ENCODE data around the gene LIF. TPM values are rescaled to one million over a fixed set of nuclear protein-coding genes. Genes with fewer than 3 reads are reported as not detected.

The LIF gene
- polyA plus RNA-seq, 1 of the 3 experiments (the other 2 are of a cell fraction), result 24.6 TPM

DNA sequence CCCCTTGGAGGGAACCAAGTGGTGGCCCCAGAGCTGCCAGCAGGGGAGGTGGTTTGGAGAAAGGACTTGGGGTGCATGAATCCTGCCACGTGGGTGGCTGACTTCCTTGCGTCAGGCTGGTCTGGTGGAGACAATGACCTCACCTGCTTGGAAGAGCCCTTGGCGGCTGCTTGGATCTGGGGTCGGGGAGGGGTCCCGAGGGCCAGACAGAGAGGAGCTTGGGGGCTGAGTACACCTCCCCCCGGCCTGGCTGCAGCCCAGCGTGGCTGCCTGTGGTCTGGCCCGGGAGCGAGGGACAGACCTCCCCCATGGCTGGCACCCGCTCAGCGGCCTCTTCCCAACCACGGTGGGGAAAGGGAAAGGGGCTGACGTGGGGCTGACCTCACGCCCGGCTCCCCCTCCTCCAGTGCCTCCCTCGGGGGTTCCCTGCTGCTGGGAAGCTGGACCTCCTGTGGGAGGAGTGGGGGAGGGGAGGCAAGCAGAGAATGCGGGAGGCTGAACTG is 13.8 kb downstream of the LIF start:
- no peaks in the 10 kb centered on the region for H4K20me1 ChIP-seq (ENCODE audit: insufficient read depth)
- no peak overlapping the region for H2AFZ ChIP-seq (ENCODE audit: low read depth)
- no peaks in the 10 kb centered on the region for H3K79me2 ChIP-seq (ENCODE audit: insufficient read depth)
- no peaks in the 10 kb centered on the region for H3K36me3 ChIP-seq (replicated peaks in 1 of 2; ENCODE audit: control insufficient read depth in 1 of 2, insufficient read depth in 2 of 2, low read length in 1 of 2)
- H3K27ac ChIP-seq (ENCODE audit: low read depth in 2 of 2, low read length in 1 of 2), result no peak overlapping the region
- no peak overlapping the region for H3K9ac ChIP-seq
- H3K9me2 ChIP-seq, result no peaks in the 10 kb centered on the region
- H3F3A ChIP-seq (replicated peaks; ENCODE audit: insufficient read depth), result no peaks in the 10 kb centered on the region
- no peaks in the 10 kb centered on the region for H3K9me3 ChIP-seq
- H3K4me2 ChIP-seq, result no peak overlapping the region
- H3K4me1 ChIP-seq (ENCODE audit: control insufficient read depth in 1 of 2, insufficient read depth in 2 of 2, low read depth in 1 of 2, low read length in 1 of 2), result peaks cover 5 to 14% of the 10 kb centered on the region in 2 experiments; a peak in 3 of 4 replicates
- WGBS (ENCODE audit: low lambda C conversion rate), result 73% methylated on average over 13 of the region's 17 CpGs
- POLR2A ChIA-PET, result interaction anchor here (0.5 kb wide), 1 partner anchor 1258 kb away, joined by 4 read pairs; no protein-coding TSS in a partner anchor
- no peak for DNase-seq
- CTCF ChIA-PET, result interaction anchor here (1.0 to 1.1 kb wide), 2 partner anchors 11 to 111 kb away, joined by 3 to 4 read pairs; no protein-coding TSS in a partner anchor
- TF ChIP-seq RAD21 (IDR thresholded peaks at IDR 0.05; ENCODE audit: low read length), result no peak
- no peak for TF ChIP-seq MXI1 (IDR thresholded peaks at IDR 0.05; ENCODE audit: low read depth, low read length)
- TF ChIP-seq, protein P1, sequence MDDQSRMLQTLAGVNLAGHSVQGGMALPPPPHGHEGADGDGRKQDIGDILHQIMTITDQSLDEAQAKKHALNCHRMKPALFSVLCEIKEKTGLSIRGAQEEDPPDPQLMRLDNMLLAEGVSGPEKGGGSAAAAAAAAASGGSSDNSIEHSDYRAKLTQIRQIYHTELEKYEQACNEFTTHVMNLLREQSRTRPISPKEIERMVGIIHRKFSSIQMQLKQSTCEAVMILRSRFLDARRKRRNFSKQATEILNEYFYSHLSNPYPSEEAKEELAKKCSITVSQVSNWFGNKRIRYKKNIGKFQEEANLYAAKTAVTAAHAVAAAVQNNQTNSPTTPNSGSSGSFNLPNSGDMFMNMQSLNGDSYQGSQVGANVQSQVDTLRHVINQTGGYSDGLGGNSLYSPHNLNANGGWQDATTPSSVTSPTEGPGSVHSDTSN (IDR thresholded peaks at IDR 0.05), result no peak
- TF ChIP-seq, protein P2, sequence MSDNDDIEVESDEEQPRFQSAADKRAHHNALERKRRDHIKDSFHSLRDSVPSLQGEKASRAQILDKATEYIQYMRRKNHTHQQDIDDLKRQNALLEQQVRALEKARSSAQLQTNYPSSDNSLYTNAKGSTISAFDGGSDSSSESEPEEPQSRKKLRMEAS (IDR thresholded peaks at IDR 0.05; ENCODE audit: low read depth), result no peak
- TF ChIP-seq GABPA (IDR thresholded peaks at IDR 0.05; ENCODE audit: low read depth), result no peak
- no peak for TF ChIP-seq RCOR1 (IDR thresholded peaks at IDR 0.05; ENCODE audit: low read length)
- no peak for TF ChIP-seq FOXM1 (IDR thresholded peaks at IDR 0.05; ENCODE audit: low read depth)
- TF ChIP-seq TEAD4 (IDR thresholded peaks at IDR 0.05; ENCODE audit: borderline replicate concordance, insufficient read depth), result no peak
- TF ChIP-seq, protein P3, sequence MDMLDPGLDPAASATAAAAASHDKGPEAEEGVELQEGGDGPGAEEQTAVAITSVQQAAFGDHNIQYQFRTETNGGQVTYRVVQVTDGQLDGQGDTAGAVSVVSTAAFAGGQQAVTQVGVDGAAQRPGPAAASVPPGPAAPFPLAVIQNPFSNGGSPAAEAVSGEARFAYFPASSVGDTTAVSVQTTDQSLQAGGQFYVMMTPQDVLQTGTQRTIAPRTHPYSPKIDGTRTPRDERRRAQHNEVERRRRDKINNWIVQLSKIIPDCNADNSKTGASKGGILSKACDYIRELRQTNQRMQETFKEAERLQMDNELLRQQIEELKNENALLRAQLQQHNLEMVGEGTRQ (IDR thresholded peaks at IDR 0.05; ENCODE audit: borderline replicate concordance, low read depth, low read length), result no peak
- TF ChIP-seq, protein P4, sequence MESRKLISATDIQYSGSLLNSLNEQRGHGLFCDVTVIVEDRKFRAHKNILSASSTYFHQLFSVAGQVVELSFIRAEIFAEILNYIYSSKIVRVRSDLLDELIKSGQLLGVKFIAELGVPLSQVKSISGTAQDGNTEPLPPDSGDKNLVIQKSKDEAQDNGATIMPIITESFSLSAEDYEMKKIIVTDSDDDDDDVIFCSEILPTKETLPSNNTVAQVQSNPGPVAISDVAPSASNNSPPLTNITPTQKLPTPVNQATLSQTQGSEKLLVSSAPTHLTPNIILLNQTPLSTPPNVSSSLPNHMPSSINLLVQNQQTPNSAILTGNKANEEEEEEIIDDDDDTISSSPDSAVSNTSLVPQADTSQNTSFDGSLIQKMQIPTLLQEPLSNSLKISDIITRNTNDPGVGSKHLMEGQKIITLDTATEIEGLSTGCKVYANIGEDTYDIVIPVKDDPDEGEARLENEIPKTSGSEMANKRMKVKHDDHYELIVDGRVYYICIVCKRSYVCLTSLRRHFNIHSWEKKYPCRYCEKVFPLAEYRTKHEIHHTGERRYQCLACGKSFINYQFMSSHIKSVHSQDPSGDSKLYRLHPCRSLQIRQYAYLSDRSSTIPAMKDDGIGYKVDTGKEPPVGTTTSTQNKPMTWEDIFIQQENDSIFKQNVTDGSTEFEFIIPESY (IDR thresholded peaks at IDR 0.05; ENCODE audit: borderline replicate concordance, low read depth), result no peak
- no peak for TF ChIP-seq MEF2A (IDR thresholded peaks at IDR 0.05; ENCODE audit: borderline replicate concordance, low read depth)
- no peak for TF ChIP-seq POLR2AphosphoS5 (IDR thresholded peaks at IDR 0.05; ENCODE audit: low read depth, low read length)
- H3K27me3 ChIP-seq (ENCODE audit: insufficient read depth), result no peaks in the 10 kb centered on the region
- H3K4me3 ChIP-seq (ENCODE audit: low read depth in 2 of 2, low read length in 1 of 2), result no peak overlapping the region

Measured in SK-N-SH (cell line).